PC-3 (cell line): ENCODE measurements around the gene KIFAP3.

Experiments
- EZH2 ChIP-seq: fragments of 300-600 bp; sonication (generic); IDR thresholded peaks from one replicate; pipeline ENCODE4 v1.6.1; 2017; ENCODE audit warnings: antibody characterized with exemption, mild to moderate bottlenecking, low read length; ENCODE audit not compliant: unreplicated experiment
- EZH2phosphoT487 ChIP-seq: fragments of 300-600 bp; sonication (generic); IDR thresholded peaks from 2 replicates; pipeline ENCODE4 v1.6.1; 2018; ENCODE audit warnings: mild to moderate bottlenecking, antibody characterized with exemption, low read length, borderline replicate concordance
- TF ChIP-seq, protein P1 (sequence below): fragments of 300-600 bp; sonication (generic); conservative IDR thresholded peaks from 2 replicates; pipeline ENCODE4 v1.5.1; 2017; ENCODE audit warnings: antibody characterized with exemption, low read depth, mild to moderate bottlenecking, low read length

- TF ChIP-seq, protein P1, sequence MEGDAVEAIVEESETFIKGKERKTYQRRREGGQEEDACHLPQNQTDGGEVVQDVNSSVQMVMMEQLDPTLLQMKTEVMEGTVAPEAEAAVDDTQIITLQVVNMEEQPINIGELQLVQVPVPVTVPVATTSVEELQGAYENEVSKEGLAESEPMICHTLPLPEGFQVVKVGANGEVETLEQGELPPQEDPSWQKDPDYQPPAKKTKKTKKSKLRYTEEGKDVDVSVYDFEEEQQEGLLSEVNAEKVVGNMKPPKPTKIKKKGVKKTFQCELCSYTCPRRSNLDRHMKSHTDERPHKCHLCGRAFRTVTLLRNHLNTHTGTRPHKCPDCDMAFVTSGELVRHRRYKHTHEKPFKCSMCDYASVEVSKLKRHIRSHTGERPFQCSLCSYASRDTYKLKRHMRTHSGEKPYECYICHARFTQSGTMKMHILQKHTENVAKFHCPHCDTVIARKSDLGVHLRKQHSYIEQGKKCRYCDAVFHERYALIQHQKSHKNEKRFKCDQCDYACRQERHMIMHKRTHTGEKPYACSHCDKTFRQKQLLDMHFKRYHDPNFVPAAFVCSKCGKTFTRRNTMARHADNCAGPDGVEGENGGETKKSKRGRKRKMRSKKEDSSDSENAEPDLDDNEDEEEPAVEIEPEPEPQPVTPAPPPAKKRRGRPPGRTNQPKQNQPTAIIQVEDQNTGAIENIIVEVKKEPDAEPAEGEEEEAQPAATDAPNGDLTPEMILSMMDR, result no peak
- TF ChIP-seq EZH2 (no peak), EZH2phosphoT487 (no peak)
Observed at GRCh38 chr1:169929210-169929526, 145.3 kb downstream of the KIFAP3 start.
